GM13976 (cell line): Measurements from ENCODE around the gene MGLL.

Source experiments
- DNase-seq: peaks from one replicate; pipeline ENCODE4 v3.0.0; 2012; ENCODE audit warnings: low spot score
- in situ Hi-C: fragments of 300-500 bp; cut with MboI; formaldehyde crosslinking; loops from one replicate; pipeline ENCODE4 v1.12.0; 2022; ENCODE audit warnings: low sequenced_read_pairs, mixed read lengths, inconsistent platforms; ENCODE audit not compliant: unreplicated experiment
- TF ChIP-seq, protein P1 (sequence below): IDR thresholded peaks from 2 replicates; pipeline ENCODE4 v1.5.1; 2012; ENCODE audit warnings: borderline replicate concordance, mild to moderate bottlenecking; ENCODE audit not compliant: insufficient read depth; ENCODE audit errors: extremely low read depth, missing control alignments, control extremely low read depth

Gene MGLL

DNA sequence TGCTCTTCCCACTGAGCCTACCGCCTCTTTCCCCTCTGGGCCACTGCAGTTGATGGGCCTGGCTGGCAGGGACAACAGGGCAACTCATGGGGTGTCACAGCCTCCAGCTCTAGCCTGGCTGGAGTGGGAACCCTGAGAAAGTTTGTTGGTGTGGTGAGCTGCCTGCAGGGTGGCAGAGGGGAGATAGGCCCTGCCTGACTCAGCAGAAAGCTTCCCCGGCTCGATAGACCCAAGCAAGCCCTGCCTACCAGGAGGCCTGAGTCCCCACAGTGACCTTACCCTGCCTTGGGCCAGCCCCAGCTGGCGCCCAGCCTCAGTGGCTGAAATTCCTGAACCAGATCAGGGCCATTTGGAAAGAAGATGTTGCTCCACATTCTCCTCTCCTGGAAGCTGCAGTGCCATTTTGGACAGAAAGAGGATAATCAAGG lies 120.2 kb downstream of the MGLL start:
- DNase-seq = no peak
- TF ChIP-seq, protein P1, sequence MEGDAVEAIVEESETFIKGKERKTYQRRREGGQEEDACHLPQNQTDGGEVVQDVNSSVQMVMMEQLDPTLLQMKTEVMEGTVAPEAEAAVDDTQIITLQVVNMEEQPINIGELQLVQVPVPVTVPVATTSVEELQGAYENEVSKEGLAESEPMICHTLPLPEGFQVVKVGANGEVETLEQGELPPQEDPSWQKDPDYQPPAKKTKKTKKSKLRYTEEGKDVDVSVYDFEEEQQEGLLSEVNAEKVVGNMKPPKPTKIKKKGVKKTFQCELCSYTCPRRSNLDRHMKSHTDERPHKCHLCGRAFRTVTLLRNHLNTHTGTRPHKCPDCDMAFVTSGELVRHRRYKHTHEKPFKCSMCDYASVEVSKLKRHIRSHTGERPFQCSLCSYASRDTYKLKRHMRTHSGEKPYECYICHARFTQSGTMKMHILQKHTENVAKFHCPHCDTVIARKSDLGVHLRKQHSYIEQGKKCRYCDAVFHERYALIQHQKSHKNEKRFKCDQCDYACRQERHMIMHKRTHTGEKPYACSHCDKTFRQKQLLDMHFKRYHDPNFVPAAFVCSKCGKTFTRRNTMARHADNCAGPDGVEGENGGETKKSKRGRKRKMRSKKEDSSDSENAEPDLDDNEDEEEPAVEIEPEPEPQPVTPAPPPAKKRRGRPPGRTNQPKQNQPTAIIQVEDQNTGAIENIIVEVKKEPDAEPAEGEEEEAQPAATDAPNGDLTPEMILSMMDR = no peak
- in situ Hi-C loops = no loop called here

DNA sequence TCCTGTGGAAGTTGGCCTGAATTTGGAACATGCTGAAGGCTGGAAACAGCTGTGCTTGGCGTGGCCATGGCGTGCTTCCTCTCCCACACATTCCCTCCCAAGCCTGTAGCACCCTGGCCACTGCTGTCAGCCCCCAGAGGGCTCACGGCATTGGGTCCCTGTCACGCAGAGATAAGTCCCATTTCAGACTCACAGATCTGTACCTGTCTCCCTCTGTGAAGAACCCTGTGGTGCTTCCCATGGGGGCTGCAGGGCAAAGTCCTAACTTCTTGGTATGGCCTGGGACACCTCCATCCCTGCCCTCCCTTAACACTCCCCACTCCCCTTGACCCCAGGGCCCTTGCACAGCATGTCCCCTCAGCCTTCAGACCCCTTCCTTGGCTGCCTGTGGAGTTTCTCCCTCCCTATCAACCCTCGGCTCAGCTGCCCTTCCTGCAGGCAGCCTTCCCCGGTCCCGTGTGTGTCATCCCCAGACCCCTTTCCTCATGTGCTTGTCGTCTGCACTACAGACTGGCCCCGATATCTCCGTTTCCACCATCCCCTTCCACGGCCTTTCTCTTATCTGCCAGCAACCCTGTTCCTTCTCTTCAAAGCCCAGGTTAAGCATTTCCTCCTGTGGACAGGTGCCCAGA lies 120.9 kb downstream of the MGLL start:
- TF ChIP-seq, protein P1 = no peak
- in situ Hi-C loops = no loop called here
- no peak for DNase-seq

DNA sequence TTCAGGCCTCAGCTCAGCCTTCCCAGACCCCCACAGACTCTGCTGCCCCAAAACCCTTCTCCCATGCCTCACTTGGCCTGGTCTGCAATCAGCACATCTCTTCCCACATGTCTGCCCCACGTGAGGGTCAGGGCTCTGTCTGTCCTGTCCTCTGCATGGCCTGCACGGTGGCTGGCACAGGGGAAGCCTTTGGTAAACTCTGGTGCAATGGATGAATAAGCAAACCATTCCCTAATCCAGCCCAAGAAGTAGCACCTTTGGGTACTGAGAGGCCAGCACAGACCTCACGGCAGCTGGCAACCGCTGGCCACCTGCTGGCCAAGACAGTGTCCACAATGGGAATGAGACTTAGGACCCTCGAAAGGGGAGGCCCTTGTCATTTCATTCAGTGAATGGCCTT lies 121.9 kb downstream of the MGLL start:
- TF ChIP-seq, protein P1 = no peak
- in situ Hi-C loops = no loop called here
- no peak for DNase-seq

DNA sequence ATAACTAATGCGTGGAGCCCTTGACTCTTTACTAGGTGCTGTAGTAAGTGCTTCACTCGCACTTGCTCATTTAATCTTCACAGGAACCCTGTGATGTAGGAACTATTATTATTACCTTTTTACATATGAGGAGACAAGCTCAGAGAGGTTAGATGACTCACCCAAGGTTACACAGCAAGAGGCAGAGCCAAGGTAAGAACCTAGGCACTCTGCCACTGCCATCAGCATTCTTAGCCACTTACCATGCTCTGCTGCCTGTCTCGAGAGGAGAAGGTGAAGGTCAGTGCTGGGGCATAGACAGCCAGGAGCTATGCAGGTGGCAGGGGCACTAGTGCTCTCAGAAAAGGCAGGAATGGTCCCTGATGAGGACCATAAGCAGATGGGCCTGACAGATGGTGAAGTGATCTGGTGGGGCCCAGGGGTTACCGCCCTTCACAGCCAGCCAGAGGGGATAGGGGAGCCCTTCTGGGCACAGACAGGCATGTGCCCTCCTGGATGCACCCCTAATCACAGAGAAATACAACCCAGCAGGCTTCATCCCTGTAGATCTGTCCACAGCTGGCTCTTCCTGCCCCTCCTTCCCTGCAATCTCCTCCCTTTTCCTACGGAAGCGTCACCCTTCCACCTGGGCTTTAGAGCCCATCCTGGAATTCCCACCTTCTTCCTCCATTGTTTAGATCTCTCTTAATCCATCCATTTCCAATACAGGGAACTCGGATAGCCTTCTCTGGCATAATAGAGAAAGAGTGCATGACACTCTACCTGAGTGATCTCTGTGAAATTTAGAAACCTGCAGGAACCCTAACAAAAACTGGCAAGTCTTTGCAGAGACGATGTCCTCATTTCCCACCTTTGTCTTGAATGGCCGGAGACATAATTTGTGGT lies 122.7 kb downstream of the MGLL start:
- TF ChIP-seq, protein P1 = no peak
- no peak for DNase-seq
- in situ Hi-C loops = no loop called here

DNA sequence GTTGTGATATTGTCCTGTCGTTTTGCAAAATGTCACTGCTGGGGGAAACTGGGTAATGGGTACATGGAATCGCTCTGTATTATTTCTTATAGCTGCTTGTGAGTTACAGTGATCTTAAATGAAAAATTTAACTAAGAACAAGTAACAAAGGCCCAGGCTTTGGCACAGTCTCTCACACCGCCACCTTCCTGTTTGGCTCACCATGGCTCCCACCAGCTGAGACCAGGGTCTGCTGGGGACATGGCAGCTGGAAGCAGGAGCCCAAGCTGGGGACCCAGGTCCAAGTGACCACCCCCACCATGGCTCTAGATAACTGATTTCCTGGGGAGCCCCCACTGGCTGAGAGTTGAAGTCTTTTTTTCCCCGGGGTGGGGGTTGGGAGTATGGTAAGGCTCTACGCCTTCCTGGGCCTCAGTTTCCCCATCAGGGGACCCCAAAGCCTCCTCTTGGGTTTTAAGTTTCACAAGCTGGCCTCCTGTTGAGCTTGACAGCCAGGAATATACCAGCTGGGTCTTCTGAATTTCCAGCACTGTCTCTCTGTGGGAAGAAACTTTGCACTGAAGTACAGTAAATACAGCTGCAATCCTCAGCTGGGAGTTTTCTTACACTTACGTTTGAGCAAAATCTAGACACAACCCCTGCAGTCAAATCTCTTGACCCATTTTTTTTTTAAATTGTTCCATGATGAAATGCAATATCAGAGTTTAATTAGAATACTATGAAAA lies 123.5 kb downstream of the MGLL start:
- no peak for DNase-seq
- in situ Hi-C loops = no loop called here
- TF ChIP-seq, protein P1 = no peak

DNA sequence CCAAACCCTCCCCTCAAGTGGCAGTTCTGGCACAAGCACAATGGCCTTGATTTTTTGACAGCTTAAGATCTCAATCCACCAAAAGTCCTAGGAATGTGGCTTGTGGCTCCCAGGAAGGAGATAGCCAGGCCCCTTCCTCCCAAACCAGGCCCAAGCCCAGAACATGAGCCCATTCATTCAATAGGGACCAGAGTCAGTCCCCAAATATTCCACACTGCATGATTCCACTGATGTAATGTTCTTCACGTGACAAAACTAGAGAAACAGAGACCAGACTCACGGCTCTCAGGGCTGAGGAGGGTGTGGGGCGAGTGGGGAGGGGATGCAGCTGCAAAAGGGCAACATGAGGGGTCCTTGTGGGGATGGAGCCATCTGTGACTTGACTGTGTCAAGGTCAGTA lies 124.0 kb downstream of the MGLL start:
- DNase-seq = no peak
- in situ Hi-C loops = no loop called here
- TF ChIP-seq, protein P1 = no peak
